Suppressor macrophage treated with lipopolysaccharide for 1 hour (primary cell): ENCODE measurements around the gene FTCD.
"Not testable (repeated sequence)": the region's sequence is repeated elsewhere in the genome, so short reads cannot be mapped to it uniquely, and the experiment has no call there.

Source experiments
- DNase-seq, 3 donors: peaks; one replicate each; pipeline ENCODE4 v3.0.0-alpha.2; 2020 to 2022

The FTCD gene

DNA sequence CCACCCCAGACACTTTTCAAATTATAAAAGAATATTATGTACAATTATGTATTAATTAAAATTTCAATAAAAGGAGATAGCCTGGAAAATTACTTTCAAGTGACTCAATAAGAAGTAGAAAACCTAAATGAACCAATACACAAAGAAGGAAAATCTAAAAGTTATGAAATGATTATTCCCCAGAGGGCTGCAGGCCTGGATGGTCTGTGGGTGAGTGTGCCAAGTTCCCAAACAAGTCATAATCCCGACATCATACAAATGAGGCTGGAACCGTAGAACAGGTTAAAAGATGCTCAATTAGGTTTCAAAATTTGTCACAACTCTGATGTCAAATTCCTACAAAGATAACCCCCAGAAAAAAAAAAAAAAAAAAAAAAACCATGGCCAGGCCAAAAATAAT, 16.2 kb upstream of the FTCD start:
- no peak for DNase-seq

DNA sequence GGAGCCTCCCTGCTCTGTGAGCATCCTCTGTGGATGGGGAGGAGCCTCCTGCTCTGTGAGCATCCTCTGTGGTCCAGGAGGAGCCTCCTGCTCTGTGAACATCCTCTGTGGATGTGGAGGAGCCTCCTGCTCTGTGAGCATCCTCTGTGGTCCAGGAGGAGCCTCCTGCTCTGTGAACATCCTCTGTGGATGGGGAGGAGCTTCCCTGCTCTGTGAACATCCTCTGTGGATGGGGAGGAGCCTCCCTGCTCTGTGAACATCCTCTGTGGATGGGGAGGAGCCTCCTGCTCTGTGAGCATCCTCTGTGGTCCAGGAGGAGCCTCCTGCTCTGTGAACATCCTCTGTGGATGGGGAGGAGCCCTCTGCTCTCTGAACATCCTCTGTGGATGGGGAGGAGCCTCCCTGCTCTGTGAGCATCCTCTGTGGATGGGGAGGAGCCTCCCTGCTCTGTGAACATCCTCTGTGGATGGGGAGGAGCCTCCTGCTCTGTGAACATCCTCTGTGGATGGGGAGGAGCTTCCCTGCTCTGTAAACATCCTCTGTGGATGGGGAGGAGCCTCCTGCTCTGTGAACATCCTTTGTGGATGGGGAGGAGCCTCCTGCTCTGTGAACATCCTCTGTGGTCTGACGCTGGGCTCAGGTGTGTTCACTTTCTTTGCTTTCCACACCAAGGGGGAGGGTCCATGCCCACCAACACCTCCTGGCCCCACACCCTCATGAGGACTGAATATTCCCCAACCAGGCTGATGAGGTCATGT, 15.2 kb upstream of the FTCD start:
- not testable (repeated sequence) for DNase-seq

GRCh38 chr21:46168659-46169386, 13.4 kb upstream of the FTCD start:
- DNase-seq = no peak

GRCh38 chr21:46168238-46168637, 12.9 kb upstream of the FTCD start:
- no peak for DNase-seq

- DNase-seq = no peak
These were observed 9.7 kb upstream of the FTCD start for GRCh38 chr21:46165098-46165497.

DNA sequence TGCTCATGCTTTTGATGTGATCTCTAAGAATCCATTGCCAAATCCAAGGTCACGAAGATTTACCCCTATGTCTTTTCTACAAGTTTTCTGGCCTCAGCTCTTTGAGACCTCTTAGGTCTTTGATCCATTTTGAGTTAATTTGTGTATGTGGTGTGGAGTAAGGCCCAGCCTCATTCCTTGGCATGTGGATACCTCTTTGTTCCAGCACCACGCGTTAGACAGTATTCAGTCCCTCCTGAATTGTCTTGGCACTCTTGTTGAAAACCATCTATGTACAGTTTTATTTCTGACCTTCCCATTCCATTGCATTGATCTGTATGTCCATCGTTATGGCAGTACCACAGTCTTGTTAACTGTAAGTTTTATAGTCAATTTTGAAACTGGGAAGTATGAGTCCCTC, 8.0 kb upstream of the FTCD start:
- DNase-seq = no peak

DNA sequence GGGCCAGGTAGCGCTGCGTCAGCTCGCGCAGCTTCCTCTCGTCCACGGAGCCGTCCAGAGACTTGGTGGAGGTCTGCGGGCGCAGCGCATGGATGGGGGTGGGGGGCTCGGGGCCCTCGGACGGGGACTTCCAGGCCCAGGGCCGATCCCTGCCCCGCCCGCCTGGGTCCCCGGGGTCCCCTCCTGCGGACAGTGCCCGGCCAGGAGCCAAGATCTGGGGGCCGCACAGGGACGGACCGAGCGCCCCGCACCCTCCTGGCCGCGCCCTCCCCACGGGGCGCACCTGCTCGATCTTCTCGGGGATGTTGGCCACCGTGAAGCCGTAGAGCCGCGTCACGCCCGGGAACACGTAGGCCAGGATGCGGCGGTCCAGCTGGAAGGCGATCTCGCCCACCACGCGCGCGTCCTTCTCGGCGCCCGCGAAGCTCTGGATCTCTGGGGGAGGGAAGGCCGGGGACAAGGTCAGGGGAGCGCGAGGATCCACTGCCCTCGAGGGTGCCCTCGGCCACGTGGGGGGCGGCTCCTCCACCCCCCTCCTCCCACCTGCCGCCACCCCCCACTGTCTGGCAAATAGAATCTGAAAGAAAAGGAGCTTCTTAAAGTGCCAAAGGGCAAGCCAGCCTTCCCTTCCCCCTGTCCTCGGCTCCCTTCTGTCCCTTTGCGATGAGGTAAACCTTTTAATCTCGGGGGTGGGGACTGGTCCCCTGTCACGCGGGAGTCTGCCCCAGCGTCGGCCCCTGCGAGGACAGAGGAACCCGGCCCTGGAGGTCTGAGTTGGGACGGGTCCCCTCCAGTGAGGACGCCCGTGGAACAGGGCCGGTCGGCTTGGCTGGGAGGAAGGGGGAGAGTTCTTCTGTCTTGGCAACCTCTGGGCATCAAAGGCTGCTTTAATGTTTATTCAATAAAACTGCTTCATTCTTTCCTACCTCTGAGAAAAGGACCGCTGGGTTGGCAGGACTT, 6.5 kb upstream of the FTCD start:
- no peak for DNase-seq

- DNase-seq = no peak
These were observed 5.7 kb upstream of the FTCD start for GRCh38 chr21:46160907-46161632.

DNA sequence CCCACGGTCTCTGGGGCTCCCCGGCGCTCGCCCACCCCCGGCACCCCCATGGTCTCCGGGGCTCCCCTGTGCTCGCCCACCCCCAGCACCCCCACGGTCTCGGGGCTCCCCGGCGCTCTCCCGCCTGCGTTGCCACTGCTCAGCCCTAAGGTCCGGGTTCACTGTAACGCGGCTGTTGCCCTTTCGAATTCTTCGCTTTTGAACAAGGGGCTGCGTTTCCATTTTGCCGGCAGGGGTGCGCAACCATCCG, 5.2 kb upstream of the FTCD start:
- no peak for DNase-seq

DNA sequence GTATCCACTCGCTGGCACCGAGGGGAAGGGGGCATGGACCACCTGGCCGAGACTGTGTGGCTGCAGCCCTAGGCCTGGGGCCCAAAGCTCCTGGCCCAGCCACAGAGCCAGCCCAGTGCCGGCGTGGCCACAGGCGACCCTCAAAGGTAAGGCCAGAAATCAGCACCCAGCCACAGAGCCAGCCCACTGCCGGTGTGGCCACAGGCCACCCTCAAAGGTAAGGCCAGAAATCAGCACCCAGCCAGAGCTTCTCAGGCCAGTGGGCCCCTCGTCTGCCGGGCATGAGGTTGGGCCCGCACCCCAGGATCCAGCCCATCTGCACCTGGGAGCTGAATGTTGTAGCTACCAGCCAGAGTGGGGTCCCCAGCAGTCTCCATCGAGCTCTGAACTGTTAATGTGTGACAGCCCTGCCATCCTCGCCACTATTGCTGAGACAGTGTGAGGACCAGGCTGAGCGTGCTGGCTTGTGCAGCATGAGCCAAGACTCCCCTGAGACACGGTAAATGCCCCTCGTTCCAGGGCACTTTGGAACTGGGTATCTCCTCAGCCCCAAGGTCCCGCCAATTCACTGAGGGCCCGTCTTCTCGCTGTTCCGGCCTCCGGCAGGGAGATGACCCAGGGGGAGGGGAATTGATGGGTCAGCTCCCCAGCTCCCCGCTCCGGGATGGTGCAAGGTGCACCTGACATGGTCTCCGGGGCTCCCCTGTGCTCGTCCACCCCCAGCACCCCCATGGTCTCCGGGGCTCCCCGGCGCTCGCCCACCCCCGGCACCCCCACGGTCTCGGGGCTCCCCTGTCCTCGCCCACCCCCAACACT, 4.7 kb upstream of the FTCD start:
- DNase-seq = no peak

DNA sequence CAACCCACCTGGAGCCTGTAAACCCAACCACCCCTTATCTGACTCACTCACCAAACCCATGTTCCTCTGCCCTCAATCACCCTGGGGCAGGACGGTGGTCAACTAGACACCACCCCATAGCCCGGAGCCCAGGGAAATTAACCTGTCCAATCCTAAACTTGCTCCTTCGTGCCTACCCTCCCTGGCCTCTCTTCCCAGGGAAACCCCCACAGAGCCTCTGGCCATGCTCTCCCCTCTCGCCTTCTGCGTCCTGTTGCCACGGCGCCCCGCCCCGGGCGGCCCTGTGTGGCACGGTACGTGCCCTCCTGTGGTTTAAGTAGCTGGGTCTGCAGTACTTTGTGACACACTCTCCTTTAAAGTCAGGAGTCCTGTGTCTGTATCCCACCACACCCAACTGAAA, 4.0 kb upstream of the FTCD start:
- no peak for DNase-seq

- no peak for DNase-seq
These were observed 3.4 kb upstream of the FTCD start for GRCh38 chr21:46158666-46159300.

GRCh38 chr21:46157987-46158451, 2.6 kb upstream of the FTCD start:
- no peak for DNase-seq

GRCh38 chr21:46157396-46157986, 2.1 kb upstream of the FTCD start:
- DNase-seq = no peak

GRCh38 chr21:46156678-46157077, 1.3 kb upstream of the FTCD start:
- no peak for DNase-seq

DNA sequence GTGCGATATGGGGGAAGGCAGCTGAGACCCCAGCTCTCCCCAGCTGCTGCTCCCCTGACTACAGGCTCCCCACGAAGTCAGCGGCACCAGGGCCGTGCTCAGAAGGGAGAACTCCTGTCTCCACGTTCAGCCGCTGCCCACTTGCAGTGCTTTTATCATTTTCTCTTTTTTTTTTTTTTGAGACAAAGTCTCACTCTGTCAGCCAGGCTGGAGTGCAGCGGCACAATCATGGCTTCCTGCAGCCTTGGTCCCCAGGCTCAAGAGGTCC, 933 bp upstream of the FTCD start:
- DNase-seq = no peak

- no peak for DNase-seq
These were observed 345 bp downstream of the FTCD start for GRCh38 chr21:46154955-46155513.

DNA sequence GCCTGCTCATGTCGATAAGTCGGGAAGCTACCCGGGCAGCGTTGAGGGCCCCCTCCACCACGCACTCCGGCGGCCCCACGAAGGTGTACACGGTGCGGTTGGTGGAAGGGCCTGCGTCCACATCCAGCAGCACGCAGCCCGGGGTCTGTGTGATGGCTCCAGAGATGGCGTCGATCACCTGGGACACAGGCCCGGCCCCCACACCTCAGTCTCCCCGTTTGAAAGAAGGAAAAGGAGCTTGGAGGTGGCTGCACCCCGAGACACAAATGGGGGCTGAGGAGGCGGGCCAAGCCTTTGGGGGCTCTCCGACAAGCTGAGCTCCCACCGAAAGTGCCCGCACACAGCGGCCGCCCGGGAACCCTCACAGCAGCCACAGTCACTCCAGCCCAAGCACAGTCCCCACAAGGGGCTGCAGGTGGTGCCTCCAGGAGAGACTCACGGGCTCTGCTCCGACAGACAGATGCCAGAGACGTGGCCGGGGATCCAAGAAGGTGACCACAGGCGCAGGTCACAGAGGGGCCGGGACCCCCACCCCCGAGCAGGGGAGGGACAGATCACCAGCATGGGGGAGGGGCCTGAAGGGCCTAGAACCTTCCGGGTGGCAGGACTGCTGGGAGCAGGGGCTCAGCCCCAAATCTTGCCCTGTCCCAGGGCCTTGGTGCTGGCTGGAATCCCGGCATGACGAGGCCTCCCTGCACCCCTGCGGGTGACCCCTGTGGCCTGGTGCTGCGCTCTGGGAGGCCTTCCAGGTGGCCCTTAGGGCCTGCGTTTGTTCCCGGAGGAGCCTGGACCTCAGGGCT, 1.0 kb downstream of the FTCD start:
- DNase-seq = no peak

GRCh38 chr21:46153247-46154154, 1.9 kb downstream of the FTCD start:
- peak; percentile 36 to 68 (median 43) for DNase-seq
